ENCODE measurements around the gene YTHDC2. TPM values are rescaled to one million over a fixed set of nuclear protein-coding genes. Genes with fewer than 3 reads are reported as not detected.

The YTHDC2 gene
- total RNA-seq, 2 experiments from 2014 or later: 33.9 to 41.7 TPM

DNA sequence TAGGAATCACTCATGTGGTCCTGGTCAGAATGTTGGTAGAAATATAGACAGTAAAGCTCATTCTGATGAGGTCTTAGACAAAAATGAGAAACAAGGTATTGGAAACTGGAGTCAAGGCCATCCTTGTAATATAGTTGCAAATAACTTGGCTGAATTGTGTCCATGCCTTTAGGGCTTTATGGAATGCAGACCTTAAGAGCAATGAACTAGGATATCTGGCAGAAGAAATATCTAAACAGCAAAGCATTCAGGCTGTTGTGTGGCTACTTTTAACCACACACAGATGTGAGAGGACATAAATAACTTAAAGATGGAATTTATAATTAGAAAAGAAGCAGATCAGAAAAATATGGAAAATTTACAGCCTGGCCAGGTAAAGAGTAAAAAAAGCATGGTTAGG, 128.2 kb downstream of the YTHDC2 start:
- H3K9me3 Mint-ChIP-seq: peaks cover 5% of the 10 kb centered on the region
- intact Hi-C loops (cut with DNase I, micrococcal nuclease): no loop called here
- H3K4me1 ChIP-seq (ENCODE audit: insufficient read depth, low read length): no peaks in the 10 kb centered on the region
- no peak overlapping the region for H3K27ac Mint-ChIP-seq
- no peaks in the 10 kb centered on the region for H3K36me3 Mint-ChIP-seq (ENCODE audit: low read depth)
- DNase-seq: no peak
- no peak overlapping the region for H3K27ac ChIP-seq (ENCODE audit: low read depth in 1 of 2, low read length in 2 of 2)
- no peaks in the 10 kb centered on the region for H3K36me3 ChIP-seq (ENCODE audit: insufficient read depth, low read length)
- no peak overlapping the region for H3K4me3 ChIP-seq (ENCODE audit: low read length)
- H3K9me3 ChIP-seq (ENCODE audit: control insufficient read depth in 1 of 2, insufficient read depth in 1 of 2, low read length in 2 of 2): peaks cover 4 to 5% of the 10 kb centered on the region in 2 experiments
- H3K27me3 ChIP-seq (ENCODE audit: control insufficient read depth in 1 of 2, insufficient read depth in 2 of 2, low read length in 2 of 2): peaks cover 0 to 5% of the 10 kb centered on the region in 2 experiments
- H3K4me1 Mint-ChIP-seq (ENCODE audit: low read depth): no peaks in the 10 kb centered on the region
- ATAC-seq (ENCODE audit: poor library complexity): no peak
- H3K27me3 Mint-ChIP-seq: peaks cover 10% of the 10 kb centered on the region
- no peak overlapping the region for H3K4me3 Mint-ChIP-seq
- POLR2A ChIA-PET: no interaction called here
- no peak for TF ChIP-seq CTCF (IDR thresholded peaks at IDR 0.05)
- CTCF ChIA-PET: no interaction called here

Other genes with a start within 250 kb of the YTHDC2 start
- gene TSSK1B, start 78.7 kb upstream of the YTHDC2 start, total RNA-seq: not detected
- 1 to 10 TPM; 3.2 to 3.3 TPM for gene MCC, start 25.2 kb upstream of the YTHDC2 start, total RNA-seq

All from CD4-positive, alpha-beta T cell (primary cell).